Measurements from ENCODE around the gene TRNT1.

- TF ChIP-seq CTCF (IDR thresholded peaks at IDR 0.05; ENCODE audit: insufficient read depth, low read depth, low read length) (no peak), EZH2 (IDR thresholded peaks at IDR 0.05; ENCODE audit: insufficient read depth, low read length) (no peak)
Observed at GRCh38 chr3:3145831-3146230, 19.1 kb downstream of the TRNT1 start.

All from astrocyte (in vitro differentiated cells and primary cell).